HepG2 (cell line): ENCODE results near the gene RAPH1. TPM values are rescaled to one million over a fixed set of nuclear protein-coding genes. Genes with fewer than 3 reads are reported as not detected.

Experiments used
- CHD2 ChIP-seq: IDR thresholded peaks from 2 replicates; pipeline ENCODE4 v1.6.1; 2011; ENCODE audit warnings: low read depth, low read length, improper control_type of control experiment
- ETV6 ChIP-seq: sonication (generic); formaldehyde crosslinking; conservative IDR thresholded peaks from 2 replicates; pipeline ENCODE4 v1.4.0; 2020; ENCODE audit warnings: missing genetic modification reagents
- FOXO1 ChIP-seq: sonication (generic); formaldehyde crosslinking; IDR thresholded peaks from 2 replicates; pipeline ENCODE4 v1.4.0; 2020; ENCODE audit warnings: missing genetic modification reagents
- HOMEZ ChIP-seq: IDR thresholded peaks from 2 replicates; pipeline ENCODE4 v1.6.1; 2016; ENCODE audit warnings: low read depth
- HOXA3 ChIP-seq: sonication (generic); formaldehyde crosslinking; IDR thresholded peaks from 2 replicates; pipeline ENCODE4 v1.5.0; 2020; ENCODE audit warnings: missing genetic modification reagents
- KAT7 ChIP-seq: IDR thresholded peaks from 2 replicates; pipeline ENCODE4 v1.6.1; 2018; ENCODE audit warnings: borderline replicate concordance, missing compliant biosample characterization
- MXD4 ChIP-seq: IDR thresholded peaks from 2 replicates; pipeline ENCODE4 v1.6.1; 2016; ENCODE audit warnings: mild to moderate bottlenecking, missing biosample characterization, missing genetic modification reagents
- NFRKB ChIP-seq: fragments of 450-650 bp; IDR thresholded peaks from 2 replicates; pipeline ENCODE4 v1.6.1; 2017
- NR2F2 ChIP-seq: IDR thresholded peaks from 2 replicates; pipeline ENCODE4 v1.6.1; 2012; ENCODE audit warnings: low read depth, inconsistent platforms, borderline replicate concordance
- REXO4 ChIP-seq: sonication (generic); formaldehyde crosslinking; IDR thresholded peaks from 2 replicates; pipeline ENCODE4 v1.8.0; 2022; ENCODE audit warnings: missing genetic modification reagents, mild to moderate bottlenecking, borderline replicate concordance
- SAFB2 ChIP-seq: sonication (generic); formaldehyde crosslinking; IDR thresholded peaks from 2 replicates; pipeline ENCODE4 v1.5.1; 2020; ENCODE audit warnings: missing genetic modification reagents, low read depth, mild to moderate bottlenecking, borderline replicate concordance
- SALL2 ChIP-seq: sonication (generic); formaldehyde crosslinking; IDR thresholded peaks from 2 replicates; pipeline ENCODE4 v1.8.1; 2023; ENCODE audit warnings: mild to moderate bottlenecking, missing genetic modification reagents, inconsistent platforms
- SIX4 ChIP-seq: sonication (generic); formaldehyde crosslinking; IDR thresholded peaks from 2 replicates; pipeline ENCODE4 v1.4.0; 2020; ENCODE audit warnings: missing genetic modification reagents
- ZC3H13 ChIP-seq: sonication (generic); formaldehyde crosslinking; IDR thresholded peaks from 2 replicates; pipeline ENCODE4 v1.8.1; 2023; ENCODE audit warnings: mild to moderate bottlenecking, missing genetic modification reagents, moderate library complexity
- ZFP37 ChIP-seq: sonication (generic); formaldehyde crosslinking; IDR thresholded peaks from 2 replicates; pipeline ENCODE4 v1.4.0; 2020; ENCODE audit warnings: missing genetic modification reagents, borderline replicate concordance
- ZNF292 ChIP-seq: sonication (generic); formaldehyde crosslinking; IDR thresholded peaks from 2 replicates; pipeline ENCODE4 v1.8.1; 2022; ENCODE audit warnings: mild to moderate bottlenecking, low read depth, missing genetic modification reagents, borderline replicate concordance
- ZNF382 ChIP-seq: sonication (generic); formaldehyde crosslinking; IDR thresholded peaks from 2 replicates; pipeline ENCODE4 v1.5.0; 2020; ENCODE audit warnings: missing genetic modification reagents, mild to moderate bottlenecking, borderline replicate concordance
- ZNF441 ChIP-seq: sonication (generic); formaldehyde crosslinking; IDR thresholded peaks from 2 replicates; pipeline ENCODE4 v1.7.0; 2021; ENCODE audit warnings: missing genetic modification reagents, borderline replicate concordance
- ZNF547 ChIP-seq: sonication (generic); formaldehyde crosslinking; IDR thresholded peaks from 2 replicates; pipeline ENCODE4 v1.5.1; 2020; ENCODE audit warnings: mild to moderate bottlenecking, missing genetic modification reagents
- ZNF572 ChIP-seq: sonication (generic); formaldehyde crosslinking; IDR thresholded peaks from 2 replicates; pipeline ENCODE4 v1.5.1; 2020; ENCODE audit warnings: mild to moderate bottlenecking, missing genetic modification reagents
- ZNF776 ChIP-seq: sonication (generic); formaldehyde crosslinking; IDR thresholded peaks from 2 replicates; pipeline ENCODE4 v1.4.0; 2020; ENCODE audit warnings: mild to moderate bottlenecking, missing genetic modification reagents
- ZNF788 ChIP-seq: sonication (generic); formaldehyde crosslinking; IDR thresholded peaks from 2 replicates; pipeline ENCODE4 v1.5.0; 2020; ENCODE audit warnings: mild to moderate bottlenecking, missing genetic modification reagents, borderline replicate concordance
- ZNF878 ChIP-seq: sonication (generic); formaldehyde crosslinking; IDR thresholded peaks from 2 replicates; pipeline ENCODE4 v1.8.1; 2023; ENCODE audit warnings: mild to moderate bottlenecking, missing genetic modification reagents, moderate library complexity
- polyA plus RNA-seq, 8 experiments: library from polyadenylated mRNA; depleted of rRNA in 3 of 8; stranded (reverse) in 7 of 8; unstranded in 1 of 8; fragments of >200 nt; fragmentation: Illumina TruSeq in 4 of 8; extraction: Trizol in 4 of 8; gene quantifications; 2 replicates each; pipeline versions ENCODE4 v1.2.1 to v1.2.3, GENCODE V29; 2011 to 2016; ENCODE audit warnings: low read depth in 4 of 8, missing spikeins in 1 of 8, mixed read lengths in 1 of 8; ENCODE audit not compliant: insufficient read depth in 1 of 8
- total RNA-seq, 5 experiments: library from RNA; depleted of rRNA; stranded (reverse); fragments of >200 nt; fragmentation: Illumina TruSeq; extraction: Trizol; gene quantifications; 2 replicates each; pipeline ENCODE4 v1.2.3, GENCODE V29; 2016; ENCODE audit warnings: low read depth in 1 of 5
- TF ChIP-seq, protein P1 (sequence below): sonication (generic); formaldehyde crosslinking; IDR thresholded peaks from 2 replicates; pipeline ENCODE4 v1.8.0; 2022; ENCODE audit warnings: mild to moderate bottlenecking, missing genetic modification reagents, moderate library complexity
- TF ChIP-seq, protein P2 (sequence below): sonication (generic); formaldehyde crosslinking; IDR thresholded peaks from 2 replicates; pipeline ENCODE4 v1.8.0; 2023; ENCODE audit warnings: mild to moderate bottlenecking, missing genetic modification reagents
- TF ChIP-seq, protein P3 (sequence below): sonication (generic); formaldehyde crosslinking; IDR thresholded peaks from 2 replicates; pipeline ENCODE4 v1.5.0; 2020; ENCODE audit warnings: mild to moderate bottlenecking, missing genetic modification reagents, borderline replicate concordance

Gene RAPH1
- total and polyA plus RNA-seq, 2 of the 13 experiments (the other 11 are each of a cell fraction or from before 2014, with no cell fraction given): 5.3 to 6.7 TPM

DNA sequence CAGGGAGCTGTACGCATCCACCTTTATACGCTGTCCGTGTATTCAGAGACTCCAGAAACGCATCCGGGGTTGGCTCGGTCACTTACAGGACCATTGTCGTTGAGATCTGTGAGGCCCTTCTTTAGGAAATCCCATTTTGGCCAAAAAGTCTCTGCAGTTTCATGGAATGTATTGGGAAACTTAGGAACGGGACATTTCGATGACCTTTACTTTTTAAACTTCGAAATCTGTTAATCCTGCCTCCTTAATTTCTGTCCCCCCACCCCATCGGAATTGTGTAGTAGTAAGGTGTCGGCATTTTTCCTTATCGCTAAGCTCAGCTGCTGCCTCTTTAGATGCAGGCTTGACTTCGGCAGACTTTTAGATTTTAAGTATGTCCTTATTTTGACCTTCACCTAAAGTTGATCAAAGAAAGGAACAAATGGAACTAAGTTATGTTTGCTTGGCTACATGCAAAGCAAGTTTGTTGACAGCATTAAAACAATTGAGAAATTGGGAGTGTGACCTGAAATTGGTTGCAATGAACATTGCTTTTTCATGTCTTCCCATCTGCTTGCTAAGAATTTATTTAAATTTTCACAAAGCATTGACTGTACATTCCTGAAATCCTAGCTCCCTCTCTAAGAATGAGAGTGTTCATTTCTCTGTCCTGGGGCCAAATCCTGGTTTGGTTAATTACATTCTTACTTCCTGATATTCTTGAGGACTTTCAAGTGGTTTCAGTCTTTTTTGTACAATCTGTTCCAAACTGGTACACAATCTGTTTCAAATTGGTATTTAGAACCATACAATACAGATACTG is 884 bp upstream of the RAPH1 start (continued):
- TF ChIP-seq, protein P1, sequence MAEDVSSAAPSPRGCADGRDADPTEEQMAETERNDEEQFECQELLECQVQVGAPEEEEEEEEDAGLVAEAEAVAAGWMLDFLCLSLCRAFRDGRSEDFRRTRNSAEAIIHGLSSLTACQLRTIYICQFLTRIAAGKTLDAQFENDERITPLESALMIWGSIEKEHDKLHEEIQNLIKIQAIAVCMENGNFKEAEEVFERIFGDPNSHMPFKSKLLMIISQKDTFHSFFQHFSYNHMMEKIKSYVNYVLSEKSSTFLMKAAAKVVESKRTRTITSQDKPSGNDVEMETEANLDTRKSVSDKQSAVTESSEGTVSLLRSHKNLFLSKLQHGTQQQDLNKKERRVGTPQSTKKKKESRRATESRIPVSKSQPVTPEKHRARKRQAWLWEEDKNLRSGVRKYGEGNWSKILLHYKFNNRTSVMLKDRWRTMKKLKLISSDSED (CRISPR knock-in tag): no peak
- no peak for TF ChIP-seq SIX4 (CRISPR knock-in tag)
- TF ChIP-seq ZNF878 (CRISPR knock-in tag): no peak
- no peak for TF ChIP-seq ZNF572 (CRISPR knock-in tag)
- TF ChIP-seq CHD2: no peak
- peak; percentile 4; the same call in 1 of the 2 replicates for TF ChIP-seq NR2F2
- TF ChIP-seq KAT7 (CRISPR knock-in tag): no peak
- TF ChIP-seq ZFP37 (CRISPR knock-in tag): 0 out of 2 replicates have a peak, but pooled peaks have one; percentile 7
- TF ChIP-seq, protein P2, sequence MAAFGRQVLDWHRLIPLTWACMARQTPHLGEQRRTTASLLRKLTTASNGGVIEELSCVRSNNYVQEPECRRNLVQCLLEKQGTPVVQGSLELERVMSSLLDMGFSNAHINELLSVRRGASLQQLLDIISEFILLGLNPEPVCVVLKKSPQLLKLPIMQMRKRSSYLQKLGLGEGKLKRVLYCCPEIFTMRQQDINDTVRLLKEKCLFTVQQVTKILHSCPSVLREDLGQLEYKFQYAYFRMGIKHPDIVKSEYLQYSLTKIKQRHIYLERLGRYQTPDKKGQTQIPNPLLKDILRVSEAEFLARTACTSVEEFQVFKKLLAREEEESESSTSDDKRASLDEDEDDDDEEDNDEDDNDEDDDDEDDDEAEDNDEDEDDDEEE (CRISPR knock-in tag): no peak
- TF ChIP-seq ZNF776 (CRISPR knock-in tag): 0 out of 2 replicates have a peak, but pooled peaks have one; percentile 51
- no peak for TF ChIP-seq ZNF441 (CRISPR knock-in tag)
- no peak; the same call in 1 of the 2 replicates for TF ChIP-seq FOXO1
- no peak for TF ChIP-seq NFRKB
- TF ChIP-seq MXD4 (CRISPR knock-in tag): no peak
- no peak for TF ChIP-seq SAFB2 (CRISPR knock-in tag)
- TF ChIP-seq HOMEZ (CRISPR knock-in tag): 0 out of 2 replicates have a peak, but pooled peaks have one; percentile 3
- TF ChIP-seq ZNF788 (CRISPR knock-in tag): no peak
- no peak; the same call in 1 of the 2 replicates for TF ChIP-seq SALL2 (CRISPR knock-in tag)
- TF ChIP-seq ETV6: no peak
- no peak for TF ChIP-seq ZC3H13 (CRISPR knock-in tag)
- no peak for TF ChIP-seq ZNF382 (CRISPR knock-in tag)
- 0 out of 2 replicates have a peak, but pooled peaks have one; percentile 5 for TF ChIP-seq ZNF292
- TF ChIP-seq REXO4 (CRISPR knock-in tag): no peak
- TF ChIP-seq HOXA3 (CRISPR knock-in tag): no peak
- TF ChIP-seq, protein P3, sequence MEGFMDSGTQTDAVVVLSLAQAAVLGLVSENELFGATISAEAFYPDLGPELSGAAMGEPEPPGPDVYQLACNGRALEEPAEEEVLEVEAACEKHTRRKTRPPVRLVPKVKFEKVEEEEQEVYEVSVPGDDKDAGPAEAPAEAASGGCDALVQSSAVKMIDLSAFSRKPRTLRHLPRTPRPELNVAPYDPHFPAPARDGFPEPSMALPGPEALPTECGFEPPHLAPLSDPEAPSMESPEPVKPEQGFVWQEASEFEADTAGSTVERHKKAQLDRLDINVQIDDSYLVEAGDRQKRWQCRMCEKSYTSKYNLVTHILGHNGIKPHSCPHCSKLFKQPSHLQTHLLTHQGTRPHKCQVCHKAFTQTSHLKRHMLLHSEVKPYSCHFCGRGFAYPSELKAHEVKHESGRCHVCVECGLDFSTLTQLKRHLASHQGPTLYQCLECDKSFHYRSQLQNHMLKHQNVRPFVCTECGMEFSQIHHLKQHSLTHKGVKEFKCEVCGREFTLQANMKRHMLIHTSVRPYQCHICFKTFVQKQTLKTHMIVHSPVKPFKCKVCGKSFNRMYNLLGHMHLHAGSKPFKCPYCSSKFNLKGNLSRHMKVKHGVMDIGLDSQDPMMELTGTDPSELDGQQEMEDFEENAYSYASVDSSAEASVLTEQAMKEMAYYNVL (CRISPR knock-in tag): peak; percentile 45; the same call in 1 of the 2 replicates
- no peak for TF ChIP-seq ZNF547
